Measurements from ENCODE around the gene FMNL1.

GRCh38 chr17:45274033-45274432, 52.3 kb downstream of the FMNL1 start:
- TF ChIP-seq, protein P1, sequence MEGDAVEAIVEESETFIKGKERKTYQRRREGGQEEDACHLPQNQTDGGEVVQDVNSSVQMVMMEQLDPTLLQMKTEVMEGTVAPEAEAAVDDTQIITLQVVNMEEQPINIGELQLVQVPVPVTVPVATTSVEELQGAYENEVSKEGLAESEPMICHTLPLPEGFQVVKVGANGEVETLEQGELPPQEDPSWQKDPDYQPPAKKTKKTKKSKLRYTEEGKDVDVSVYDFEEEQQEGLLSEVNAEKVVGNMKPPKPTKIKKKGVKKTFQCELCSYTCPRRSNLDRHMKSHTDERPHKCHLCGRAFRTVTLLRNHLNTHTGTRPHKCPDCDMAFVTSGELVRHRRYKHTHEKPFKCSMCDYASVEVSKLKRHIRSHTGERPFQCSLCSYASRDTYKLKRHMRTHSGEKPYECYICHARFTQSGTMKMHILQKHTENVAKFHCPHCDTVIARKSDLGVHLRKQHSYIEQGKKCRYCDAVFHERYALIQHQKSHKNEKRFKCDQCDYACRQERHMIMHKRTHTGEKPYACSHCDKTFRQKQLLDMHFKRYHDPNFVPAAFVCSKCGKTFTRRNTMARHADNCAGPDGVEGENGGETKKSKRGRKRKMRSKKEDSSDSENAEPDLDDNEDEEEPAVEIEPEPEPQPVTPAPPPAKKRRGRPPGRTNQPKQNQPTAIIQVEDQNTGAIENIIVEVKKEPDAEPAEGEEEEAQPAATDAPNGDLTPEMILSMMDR (IDR thresholded peaks at IDR 0.05) = no peak
- no peak for TF ChIP-seq POLR2A (IDR thresholded peaks at IDR 0.05)
- no peak for TF ChIP-seq EP300 (IDR thresholded peaks at IDR 0.05)
